ENCODE results near the gene MED23. TPM values are rescaled to one million over a fixed set of nuclear protein-coding genes. Genes with fewer than 3 reads are reported as not detected.

Gene MED23
- total RNA-seq, 1 donor from 2014 or later: 37.3 TPM

GRCh38 chr6:131565056-131565455 lies 63.0 kb downstream of the MED23 start:
- DNase-seq (ENCODE audit: low spot score): no peak
- Histone ChIP-seq H3K4me3 (no peak overlapping the region), H2AFZ (replicated peaks) (no peak overlapping the region), H3K4me1 (no peaks in the 10 kb centered on the region), H3K9ac (no peak overlapping the region), H4K20me1 (ENCODE audit: low read depth) (no peaks in the 10 kb centered on the region), H3K27me3 (no peaks in the 10 kb centered on the region), H3K4me2 (no peak overlapping the region), H3K36me3 (no peaks in the 10 kb centered on the region), H3K27ac (no peak overlapping the region), H3F3A (ENCODE audit: low read depth) (no peaks in the 10 kb centered on the region), H3K9me3 (ENCODE audit: low read depth) (no peaks in the 10 kb centered on the region), H3K79me2 (ENCODE audit: low read depth) (no peaks in the 10 kb centered on the region)
- H3K4me3 Mint-ChIP-seq: no peak overlapping the region
- H3K9me3 Mint-ChIP-seq: no peaks in the 10 kb centered on the region
- no peak overlapping the region for H3K27ac Mint-ChIP-seq
- H3K36me3 Mint-ChIP-seq: no peaks in the 10 kb centered on the region
- TF ChIP-seq CTCF (IDR thresholded peaks at IDR 0.05) (no peak), EZH2phosphoT487 (IDR thresholded peaks at IDR 0.05) (no peak), EZH2 (IDR thresholded peaks at IDR 0.05) (no peak)
- H3K27me3 Mint-ChIP-seq (ENCODE audit: insufficient read depth, low read depth): no peaks in the 10 kb centered on the region
- no peaks in the 10 kb centered on the region for H3K4me1 Mint-ChIP-seq

- H3K27me3 Mint-ChIP-seq (ENCODE audit: insufficient read depth, low read depth): no peaks in the 10 kb centered on the region
- TF ChIP-seq CTCF (IDR thresholded peaks at IDR 0.05) (no peak), EZH2phosphoT487 (IDR thresholded peaks at IDR 0.05) (no peak), EZH2 (IDR thresholded peaks at IDR 0.05) (no peak)
- H3K9me3 Mint-ChIP-seq: no peaks in the 10 kb centered on the region
- no peaks in the 10 kb centered on the region for H3K36me3 Mint-ChIP-seq
- H3K27ac Mint-ChIP-seq: no peak overlapping the region
- no peaks in the 10 kb centered on the region for H4K20me1 ChIP-seq (ENCODE audit: low read depth)
- no peak overlapping the region for H3K4me3 Mint-ChIP-seq
- no peaks in the 10 kb centered on the region for H3K4me1 ChIP-seq
- H3K4me2 ChIP-seq: no peak overlapping the region
- H3K4me3 ChIP-seq: no peak overlapping the region
- no peaks in the 10 kb centered on the region for H3K4me1 Mint-ChIP-seq
- H3K27me3 ChIP-seq: no peaks in the 10 kb centered on the region
- no peaks in the 10 kb centered on the region for H3K79me2 ChIP-seq (ENCODE audit: low read depth)
- DNase-seq (ENCODE audit: low spot score): no peak
- H3K27ac ChIP-seq: no peak overlapping the region
- H3K9me3 ChIP-seq (ENCODE audit: low read depth): no peaks in the 10 kb centered on the region
- no peaks in the 10 kb centered on the region for H3F3A ChIP-seq (ENCODE audit: low read depth)
- H3K36me3 ChIP-seq: no peaks in the 10 kb centered on the region
- H3K9ac ChIP-seq: no peak overlapping the region
- H2AFZ ChIP-seq (replicated peaks): no peak overlapping the region
Measured at GRCh38 chr6:131561925-131562707, 65.9 kb downstream of the MED23 start.

GRCh38 chr6:131558922-131559321 lies 69.1 kb downstream of the MED23 start:
- Mint-ChIP-seq H3K36me3 (no peaks in the 10 kb centered on the region), H3K4me3 (no peak overlapping the region), H3K27ac (no peak overlapping the region), H3K9me3 (no peaks in the 10 kb centered on the region), H3K27me3 (ENCODE audit: insufficient read depth, low read depth) (no peaks in the 10 kb centered on the region), H3K4me1 (no peaks in the 10 kb centered on the region)
- no peak for DNase-seq (ENCODE audit: low spot score)
- Histone ChIP-seq H3K27me3 (no peaks in the 10 kb centered on the region), H3K9ac (no peak overlapping the region), H3K79me2 (ENCODE audit: low read depth) (no peaks in the 10 kb centered on the region), H3K4me3 (no peak overlapping the region), H3F3A (ENCODE audit: low read depth) (no peaks in the 10 kb centered on the region), H3K36me3 (no peaks in the 10 kb centered on the region), H3K9me3 (ENCODE audit: low read depth) (no peaks in the 10 kb centered on the region), H3K4me2 (no peak overlapping the region), H3K27ac (no peak overlapping the region), H3K4me1 (no peaks in the 10 kb centered on the region), H2AFZ (replicated peaks) (no peak overlapping the region), H4K20me1 (ENCODE audit: low read depth) (no peaks in the 10 kb centered on the region)
- TF ChIP-seq EZH2phosphoT487 (IDR thresholded peaks at IDR 0.05) (no peak), EZH2 (IDR thresholded peaks at IDR 0.05) (no peak)

GRCh38 chr6:131555992-131556391 lies 72.0 kb downstream of the MED23 start:
- Histone ChIP-seq H3K4me1 (no peaks in the 10 kb centered on the region), H3K79me2 (ENCODE audit: low read depth) (no peaks in the 10 kb centered on the region), H3K27ac (no peak overlapping the region), H3F3A (ENCODE audit: low read depth) (no peaks in the 10 kb centered on the region), H4K20me1 (ENCODE audit: low read depth) (no peaks in the 10 kb centered on the region), H3K9ac (no peak overlapping the region), H3K9me3 (ENCODE audit: low read depth) (no peaks in the 10 kb centered on the region), H3K4me3 (no peak overlapping the region), H2AFZ (replicated peaks) (no peak overlapping the region), H3K36me3 (no peaks in the 10 kb centered on the region), H3K4me2 (no peak overlapping the region), H3K27me3 (no peaks in the 10 kb centered on the region)
- no peak for TF ChIP-seq CTCF (IDR thresholded peaks at IDR 0.05)
- no peak for TF ChIP-seq EZH2phosphoT487 (IDR thresholded peaks at IDR 0.05)
- TF ChIP-seq EZH2 (IDR thresholded peaks at IDR 0.05): no peak
- Mint-ChIP-seq H3K36me3 (no peaks in the 10 kb centered on the region), H3K27me3 (ENCODE audit: insufficient read depth, low read depth) (no peaks in the 10 kb centered on the region), H3K27ac (no peak overlapping the region), H3K4me1 (no peaks in the 10 kb centered on the region), H3K9me3 (no peaks in the 10 kb centered on the region), H3K4me3 (no peak overlapping the region)
- no peak for DNase-seq (ENCODE audit: low spot score)

Measured in neural progenitor cell (in vitro differentiated cells).